HG03442 (cell line): ENCODE data around the gene NUP35.

Experiments
- ATAC-seq: cut with Tn5 transposase; IDR thresholded peaks from one replicate; pipeline ENCODE4 v1.9.1; 2021; ENCODE audit warnings: mild to moderate bottlenecking, moderate library complexity; ENCODE audit not compliant: unreplicated experiment

Gene NUP35, protein sequence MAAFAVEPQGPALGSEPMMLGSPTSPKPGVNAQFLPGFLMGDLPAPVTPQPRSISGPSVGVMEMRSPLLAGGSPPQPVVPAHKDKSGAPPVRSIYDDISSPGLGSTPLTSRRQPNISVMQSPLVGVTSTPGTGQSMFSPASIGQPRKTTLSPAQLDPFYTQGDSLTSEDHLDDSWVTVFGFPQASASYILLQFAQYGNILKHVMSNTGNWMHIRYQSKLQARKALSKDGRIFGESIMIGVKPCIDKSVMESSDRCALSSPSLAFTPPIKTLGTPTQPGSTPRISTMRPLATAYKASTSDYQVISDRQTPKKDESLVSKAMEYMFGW

DNA sequence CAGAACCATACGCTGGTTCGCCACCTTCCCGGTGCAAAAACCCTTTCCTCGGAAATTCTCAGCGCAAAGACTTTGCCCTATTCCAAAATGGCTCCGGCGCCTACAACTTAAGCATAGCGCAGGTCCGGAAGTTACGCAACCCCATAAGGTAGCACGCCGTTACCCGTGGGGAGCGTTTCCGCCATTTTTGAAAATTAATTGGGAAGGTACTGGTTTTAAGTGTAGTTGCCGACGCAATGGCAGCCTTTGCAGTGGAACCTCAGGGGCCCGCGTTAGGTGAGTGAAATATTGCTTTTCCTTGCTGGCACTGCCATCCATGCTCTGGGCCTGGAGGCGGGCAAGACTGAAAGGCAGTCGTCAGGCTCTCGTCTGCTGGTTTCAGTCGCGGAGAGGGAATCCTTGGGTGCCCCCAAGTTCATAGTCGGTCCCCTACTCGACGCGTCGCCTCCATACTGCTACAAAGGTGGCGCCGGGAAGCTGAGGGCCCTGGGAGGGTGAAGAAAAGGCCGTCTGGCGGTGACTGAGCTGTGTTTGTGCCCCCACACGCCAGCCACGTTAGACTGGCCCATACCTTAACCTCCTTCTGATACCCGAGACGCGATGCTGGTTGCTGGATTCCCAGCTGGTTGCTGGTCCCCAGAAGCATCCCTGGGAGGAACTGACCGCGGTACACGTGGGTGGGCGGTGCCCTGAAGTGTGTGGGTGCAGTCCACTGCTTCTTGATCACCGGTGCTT, at the start of gene NUP35:
Gene NUP35 (plus strand): TSS at position 222 of the 735 bp plus-strand sequence. CDS start 15 bp downstream, at position 237.
- ATAC-seq, result peak; percentile 84

DNA sequence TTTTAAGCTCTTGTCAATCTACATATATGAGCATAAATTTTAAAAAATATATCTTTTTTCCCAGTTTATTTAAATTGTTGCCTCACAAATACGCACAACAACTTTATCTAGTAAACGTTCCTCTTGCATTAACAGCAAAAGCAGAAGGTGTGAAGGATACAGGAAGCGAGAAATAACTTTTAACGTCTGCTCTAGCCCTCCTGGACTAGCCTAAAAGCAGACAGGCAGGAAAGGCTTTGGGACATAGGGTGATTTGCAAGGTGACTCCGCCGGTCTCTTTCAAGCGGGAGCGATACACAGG, 46.1 kb upstream of the NUP35 start:
- no peak for ATAC-seq

DNA sequence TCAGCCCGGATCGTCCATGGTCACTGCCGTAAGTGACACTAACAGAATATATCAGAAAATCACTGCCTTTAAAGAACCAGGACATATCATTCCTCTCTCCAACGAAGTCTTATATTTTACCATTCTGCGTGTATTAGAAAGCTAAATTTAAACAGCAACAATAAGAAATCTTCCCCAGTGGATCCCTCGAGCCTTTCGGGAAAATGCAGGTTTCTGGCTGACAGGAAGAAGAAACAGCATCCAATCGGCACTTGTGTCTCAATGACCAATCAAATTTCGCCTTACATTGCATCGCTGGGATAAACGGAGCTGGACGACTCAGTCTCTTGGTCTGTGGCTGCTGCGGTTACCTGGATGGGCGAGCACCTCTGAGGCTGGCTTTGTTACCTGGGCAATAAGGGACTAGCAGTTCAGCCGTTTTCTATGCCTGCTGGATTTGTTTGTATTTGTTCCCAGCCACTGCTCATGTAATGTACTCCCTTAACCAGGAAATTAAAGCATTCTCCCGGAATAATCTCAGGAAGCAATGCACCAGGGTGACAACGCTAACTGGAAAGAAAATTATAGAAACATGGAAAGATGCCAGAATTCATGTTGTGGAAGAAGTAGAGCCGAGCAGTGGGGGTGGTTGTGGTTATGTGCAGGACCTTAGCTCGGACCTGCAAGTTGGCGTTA, 45.6 kb upstream of the NUP35 start, which contains the start of gene DUSP19:
Gene DUSP19 (plus strand): TSS at position 284 of the 675 bp plus-strand sequence. CDS start 187 bp downstream, at position 471.
- ATAC-seq, result peak; percentile 92

DNA sequence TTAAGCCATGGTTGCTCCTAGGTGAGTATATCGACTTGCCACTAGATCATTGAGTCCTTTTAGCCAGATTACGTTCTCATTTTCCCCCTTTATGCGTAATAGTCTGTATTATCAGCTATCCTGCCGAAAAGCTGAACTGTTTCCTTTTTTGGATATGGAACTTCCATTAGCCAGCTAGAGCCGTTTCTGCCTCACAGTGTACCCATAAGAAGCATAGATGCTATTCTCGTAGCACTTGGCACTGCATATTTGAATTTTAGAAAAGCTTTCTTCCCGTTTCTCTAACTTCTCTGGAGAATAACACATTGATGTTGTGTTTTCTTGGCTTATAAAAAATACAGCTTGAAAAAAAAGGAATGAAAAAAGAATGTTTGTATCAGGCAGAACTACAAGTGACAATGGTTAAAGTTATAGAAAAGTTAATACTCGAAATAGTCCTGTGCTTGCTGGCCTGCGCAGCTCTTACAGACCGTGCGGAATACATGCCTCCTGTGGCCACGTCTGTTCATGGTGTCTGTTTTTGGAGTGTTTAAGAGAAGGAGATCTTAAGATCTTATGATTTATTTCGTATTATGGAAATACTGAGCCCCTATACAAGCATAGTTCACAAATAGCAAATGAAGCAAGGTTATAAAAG, 45.0 kb upstream of the NUP35 start:
- no peak for ATAC-seq

DNA sequence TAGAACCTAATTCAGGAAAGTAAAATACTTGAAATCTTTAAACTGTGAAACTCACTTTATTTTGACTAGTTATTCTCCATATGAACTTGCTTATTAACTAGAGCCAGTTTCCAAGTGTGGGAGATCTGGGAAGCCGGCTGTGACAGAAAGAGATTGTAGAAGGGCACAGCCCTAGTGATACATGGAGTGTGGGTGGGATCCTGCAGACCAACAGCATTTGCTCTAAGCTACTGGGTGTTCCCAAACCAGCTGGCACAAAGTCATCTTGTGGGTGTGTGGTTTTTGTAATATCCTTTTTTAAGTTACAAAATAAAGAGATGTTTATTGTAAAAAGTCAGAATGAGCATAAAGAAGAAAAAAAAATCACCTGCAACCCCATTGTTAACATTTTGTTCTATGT, 42.3 kb upstream of the NUP35 start:
- no peak for ATAC-seq

DNA sequence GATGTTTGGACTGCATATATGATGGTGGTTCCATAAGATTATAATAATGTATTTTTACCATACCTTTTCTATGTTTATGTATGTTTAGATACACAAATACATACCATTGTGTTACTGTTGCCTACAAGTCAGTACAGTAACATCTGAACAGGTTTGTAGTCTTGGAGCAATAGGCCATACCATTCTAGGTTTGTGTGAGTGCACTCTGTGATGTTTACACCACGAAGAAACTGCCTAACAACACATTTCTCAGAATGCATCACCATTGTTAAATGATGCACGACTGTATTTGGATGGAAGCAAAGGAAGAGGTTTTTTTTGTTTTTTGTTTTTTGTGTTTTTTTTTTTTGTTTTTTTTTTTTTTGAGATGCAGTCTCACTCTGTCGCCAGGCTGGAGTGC, 36.2 kb upstream of the NUP35 start:
- ATAC-seq, result no peak

DNA sequence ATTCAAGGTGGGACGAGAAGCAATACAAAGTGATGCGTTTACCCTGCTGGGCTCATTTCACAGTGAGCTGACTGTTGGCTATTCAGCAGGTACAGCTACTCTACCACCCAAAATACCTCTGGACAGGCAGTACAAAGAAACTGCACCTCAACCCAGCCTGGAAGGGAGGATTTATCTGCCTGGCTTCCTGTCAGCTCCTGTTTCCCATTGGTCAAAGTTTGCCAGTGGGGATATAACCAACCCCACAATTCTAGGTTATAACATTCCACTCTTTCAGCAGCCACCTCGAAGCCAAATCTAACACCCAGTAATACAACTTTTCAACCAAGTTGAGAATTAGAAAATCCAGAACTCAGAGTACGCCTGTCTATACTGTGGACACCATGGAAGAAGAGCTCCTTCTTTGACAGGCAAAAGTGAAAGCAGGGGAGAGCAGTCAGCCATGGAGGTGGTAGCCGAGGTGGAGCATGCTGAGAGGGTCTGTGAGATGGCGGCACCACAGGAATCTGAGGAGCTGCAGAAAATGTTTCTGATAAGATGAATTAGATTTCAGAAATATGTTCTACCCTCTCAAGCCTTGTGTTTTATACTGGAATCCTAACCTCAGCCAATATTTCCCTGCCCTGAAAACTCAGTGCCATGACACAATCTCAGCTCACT, 34.9 kb upstream of the NUP35 start:
- ATAC-seq, result peak; percentile 58

DNA sequence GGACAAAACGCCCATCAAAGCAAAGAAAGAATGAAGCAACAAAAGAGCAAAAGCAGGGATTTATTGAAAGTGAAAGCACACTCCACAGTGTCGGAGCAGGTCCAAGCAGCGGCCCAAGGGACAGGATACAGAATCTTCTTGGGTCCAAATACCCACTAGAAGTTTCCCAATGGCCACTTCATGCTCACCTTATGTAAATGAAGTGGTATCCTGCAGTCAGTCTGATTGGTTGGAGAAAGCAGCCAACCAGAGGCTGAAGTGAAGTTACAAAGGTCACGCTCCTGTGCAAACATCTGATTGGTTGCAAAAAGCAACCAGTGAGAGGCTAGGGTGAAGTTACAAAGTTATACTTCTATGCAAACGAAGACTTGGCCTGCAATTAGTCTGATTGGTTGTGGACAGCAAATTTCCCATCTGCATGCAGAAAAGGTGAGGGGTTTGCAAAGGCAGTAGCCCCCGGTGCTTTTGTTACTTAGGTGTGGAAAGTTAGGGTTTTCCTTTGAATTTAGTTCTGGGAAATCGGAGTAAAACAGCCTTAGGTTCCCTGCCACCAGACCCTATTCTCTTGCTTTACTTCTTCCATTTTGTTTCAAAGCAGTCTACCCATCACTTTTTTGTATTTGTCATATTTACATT, 32.8 kb upstream of the NUP35 start:
- no peak for ATAC-seq

DNA sequence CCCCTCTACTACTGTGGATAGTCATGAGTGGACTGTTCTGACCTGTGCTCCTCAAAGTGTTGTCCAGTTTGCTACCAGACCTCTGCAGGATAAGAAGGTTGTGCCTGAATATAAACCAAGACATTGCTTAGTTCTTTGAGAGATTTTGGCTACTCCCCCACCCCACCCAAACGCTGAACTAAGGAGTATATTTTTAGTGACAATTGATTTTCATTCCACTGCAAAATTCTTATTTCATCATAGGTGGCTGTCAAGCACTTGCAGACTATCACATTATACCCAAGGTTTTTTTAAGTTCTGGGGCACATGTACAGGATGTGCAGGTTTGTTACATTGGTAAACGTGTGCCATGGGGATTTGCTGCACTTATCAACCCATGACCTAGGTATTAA, 32.3 kb upstream of the NUP35 start:
- no peak for ATAC-seq

DNA sequence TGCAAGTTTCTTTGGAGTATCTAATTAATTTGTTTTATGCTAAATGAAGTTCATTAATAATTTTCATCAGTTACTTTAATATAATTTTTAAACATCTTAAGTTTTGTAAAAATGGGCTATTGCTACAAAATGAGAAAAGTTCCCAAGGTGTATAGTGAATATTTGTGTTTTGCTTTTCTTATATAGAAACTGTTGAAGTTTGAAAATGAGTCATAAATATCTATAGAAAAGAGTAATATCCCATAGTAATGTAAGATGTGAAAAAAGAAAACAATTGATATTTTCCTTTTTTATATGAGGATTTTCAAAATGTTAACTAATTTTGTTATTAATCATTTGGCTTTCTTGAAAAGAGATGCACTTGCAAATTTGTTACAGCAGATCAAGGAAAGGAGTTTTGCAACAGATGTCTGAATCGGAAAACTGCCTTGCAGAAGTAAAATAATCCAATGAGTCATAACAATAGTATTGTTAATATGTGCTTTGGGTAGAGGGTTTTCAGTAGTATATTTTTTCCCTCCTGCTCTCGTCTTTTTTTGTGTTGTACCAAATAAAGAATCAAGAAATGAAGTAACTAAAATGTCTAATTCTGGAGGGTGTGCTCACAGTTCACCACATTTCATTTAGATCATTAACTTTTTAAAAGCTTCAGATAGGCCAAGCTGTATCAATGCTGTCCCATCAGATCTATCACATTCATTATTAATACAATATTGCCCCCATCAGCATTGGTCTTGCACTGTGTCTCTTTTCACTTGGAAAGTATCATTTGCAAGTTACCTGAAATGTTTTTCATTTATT, 30.2 kb upstream of the NUP35 start:
- peak; percentile 80 for ATAC-seq

DNA sequence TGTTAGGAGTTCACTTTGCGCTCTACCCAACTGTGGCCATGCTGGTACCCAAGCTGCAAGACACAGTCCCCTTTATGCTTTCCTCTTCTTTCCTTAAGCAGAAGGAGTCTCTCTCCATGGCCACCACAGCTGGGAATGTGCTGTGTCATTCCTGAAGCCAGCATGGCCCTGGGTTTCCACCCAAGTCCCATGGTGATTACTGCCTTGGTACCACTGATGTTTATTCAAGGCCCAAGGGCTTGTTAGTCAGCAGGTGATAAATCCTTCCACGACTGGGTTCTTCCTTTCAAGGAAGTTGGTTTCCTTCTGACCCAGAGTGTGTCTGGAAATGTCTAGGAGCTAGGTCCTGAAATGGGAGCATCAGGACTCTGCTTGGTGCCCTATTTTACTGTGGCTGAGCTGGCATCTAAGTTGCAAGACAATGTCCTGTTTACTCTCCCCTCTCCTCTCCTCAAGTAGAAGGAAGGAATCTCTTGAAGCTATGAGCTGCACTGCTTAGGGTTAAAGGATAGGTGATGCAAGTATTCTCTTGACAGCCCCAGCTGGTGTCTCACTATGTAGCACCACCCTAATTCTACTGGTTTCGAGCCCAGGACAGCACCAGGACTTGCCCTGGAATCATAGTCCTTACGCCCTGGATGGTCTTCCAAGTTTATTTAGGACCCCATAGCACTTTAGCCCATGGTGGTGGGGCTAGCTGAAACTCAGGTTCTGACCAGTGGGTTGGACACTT, 18.7 kb upstream of the NUP35 start:
- no peak for ATAC-seq

DNA sequence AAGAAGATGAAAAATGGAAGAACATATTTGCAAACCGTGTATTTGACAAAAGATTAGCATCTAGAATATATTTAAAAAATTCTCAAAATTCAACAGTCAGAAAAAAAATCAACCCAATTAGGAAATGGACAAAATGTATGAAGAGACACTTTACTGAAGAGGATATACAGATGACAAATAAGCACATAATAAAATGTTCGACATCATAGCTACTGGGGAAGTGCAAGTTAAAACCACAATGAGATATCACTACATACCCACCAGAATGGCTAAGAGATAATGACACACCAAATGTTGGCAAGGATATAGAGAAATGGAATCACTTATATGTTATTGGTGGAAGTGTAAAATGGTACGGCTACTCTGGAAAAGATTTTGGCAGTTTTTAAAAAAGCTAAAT, 11.7 kb upstream of the NUP35 start:
- no peak for ATAC-seq

DNA sequence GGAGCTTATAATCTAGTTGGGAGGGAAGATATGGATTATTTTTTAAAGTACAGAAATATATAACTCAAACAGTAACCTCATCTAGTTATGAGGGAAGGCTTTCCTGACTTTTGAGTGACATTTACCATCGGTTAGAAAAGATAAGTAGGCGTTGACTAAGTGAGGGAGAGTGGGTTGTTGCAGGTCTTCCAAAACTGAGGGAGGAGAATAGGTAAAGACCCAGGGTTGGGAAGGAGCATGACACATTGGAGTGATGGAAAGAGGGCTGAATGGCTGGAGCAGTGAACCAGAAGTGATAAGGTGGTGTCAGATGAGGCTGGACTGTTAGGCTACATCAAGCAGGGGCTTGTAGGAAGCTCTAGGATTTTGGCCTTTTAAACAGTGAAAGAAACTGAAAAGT, 10.6 kb upstream of the NUP35 start:
- no peak for ATAC-seq

DNA sequence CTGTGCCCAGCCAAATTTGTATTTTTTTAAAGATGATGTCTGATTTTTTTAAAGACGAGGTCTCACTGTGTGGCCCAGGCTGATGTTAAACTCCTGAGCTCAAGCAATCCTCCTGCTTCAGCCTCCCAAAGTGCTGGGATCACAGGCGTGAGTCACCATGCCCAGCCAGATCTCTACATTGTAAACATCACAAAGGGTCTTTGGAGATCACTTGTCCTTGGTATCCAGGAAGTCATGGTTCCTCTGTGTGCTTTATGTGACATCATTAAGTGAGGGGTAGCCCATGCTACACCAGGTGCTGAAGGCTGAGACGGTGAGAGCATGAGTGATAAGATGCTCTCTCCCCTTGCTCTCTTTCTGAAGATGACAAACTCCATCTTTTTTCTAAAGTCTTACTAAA, 7.0 kb upstream of the NUP35 start:
- ATAC-seq, result no peak

DNA sequence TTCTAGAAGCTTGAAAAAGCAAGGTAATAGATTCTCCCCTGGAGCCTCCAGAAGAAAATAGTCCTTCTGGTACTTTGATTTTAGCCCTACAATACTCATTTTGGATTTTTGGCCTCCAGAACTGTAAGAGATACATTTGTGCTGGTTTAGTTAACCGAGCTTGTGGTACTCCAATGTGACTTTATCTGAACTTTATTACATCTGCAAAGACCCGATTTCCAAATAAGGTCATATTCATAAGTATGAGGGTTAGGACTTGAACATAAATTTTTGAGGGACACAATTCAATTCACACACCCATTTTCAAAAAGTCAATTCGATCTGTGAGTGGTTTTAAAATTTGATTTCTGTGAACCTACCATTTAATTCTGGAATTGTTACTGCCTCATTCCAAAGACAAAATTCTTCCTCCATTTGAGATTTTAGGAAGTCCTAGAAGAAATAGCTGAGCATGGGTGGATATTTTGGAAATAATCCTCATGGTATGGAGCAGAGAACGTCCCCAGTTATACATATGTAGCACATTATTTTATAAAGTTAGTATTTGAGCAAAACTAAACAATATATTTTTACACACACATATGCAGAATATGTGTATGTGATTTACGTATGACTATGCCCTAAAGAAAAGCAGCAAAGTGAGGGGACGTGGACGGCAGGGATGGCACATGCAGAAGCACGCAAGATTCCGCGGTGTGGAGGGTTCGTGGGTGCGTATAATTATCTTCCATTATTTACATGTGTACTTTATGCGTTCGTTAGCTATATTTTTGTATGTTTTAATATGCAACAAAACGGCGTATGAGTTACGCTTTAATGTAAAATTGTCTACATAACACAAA, 905 bp upstream of the NUP35 start:
- no peak for ATAC-seq

DNA sequence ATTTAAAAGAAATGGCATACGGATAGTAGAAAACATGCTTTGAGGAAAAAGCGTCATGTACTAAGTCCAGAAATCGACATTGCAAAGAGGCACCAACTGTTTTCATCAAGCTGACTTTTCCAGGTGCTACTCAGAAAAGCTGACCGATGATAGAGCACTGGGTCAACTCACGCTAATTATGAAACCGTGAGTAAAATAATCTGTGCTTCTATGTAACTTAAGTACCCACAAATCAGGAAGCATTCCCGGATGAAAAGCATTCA, 353 bp upstream of the NUP35 start:
- peak; percentile 29 for ATAC-seq

DNA sequence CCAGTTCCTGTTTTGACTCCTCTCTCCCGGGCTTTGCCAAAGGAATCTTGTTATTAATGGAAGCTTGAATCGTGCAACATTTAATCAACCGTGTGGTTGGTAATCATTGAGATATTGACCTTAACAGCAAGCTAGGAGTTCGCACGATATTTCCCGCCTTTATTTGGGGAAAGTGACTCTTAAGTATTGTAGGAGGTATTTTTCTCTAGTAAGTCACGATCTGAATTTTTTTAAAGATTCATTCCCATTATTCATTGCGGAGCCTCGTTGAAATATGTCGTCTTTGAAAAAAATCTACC, 663 bp downstream of the NUP35 start:
- no peak for ATAC-seq

DNA sequence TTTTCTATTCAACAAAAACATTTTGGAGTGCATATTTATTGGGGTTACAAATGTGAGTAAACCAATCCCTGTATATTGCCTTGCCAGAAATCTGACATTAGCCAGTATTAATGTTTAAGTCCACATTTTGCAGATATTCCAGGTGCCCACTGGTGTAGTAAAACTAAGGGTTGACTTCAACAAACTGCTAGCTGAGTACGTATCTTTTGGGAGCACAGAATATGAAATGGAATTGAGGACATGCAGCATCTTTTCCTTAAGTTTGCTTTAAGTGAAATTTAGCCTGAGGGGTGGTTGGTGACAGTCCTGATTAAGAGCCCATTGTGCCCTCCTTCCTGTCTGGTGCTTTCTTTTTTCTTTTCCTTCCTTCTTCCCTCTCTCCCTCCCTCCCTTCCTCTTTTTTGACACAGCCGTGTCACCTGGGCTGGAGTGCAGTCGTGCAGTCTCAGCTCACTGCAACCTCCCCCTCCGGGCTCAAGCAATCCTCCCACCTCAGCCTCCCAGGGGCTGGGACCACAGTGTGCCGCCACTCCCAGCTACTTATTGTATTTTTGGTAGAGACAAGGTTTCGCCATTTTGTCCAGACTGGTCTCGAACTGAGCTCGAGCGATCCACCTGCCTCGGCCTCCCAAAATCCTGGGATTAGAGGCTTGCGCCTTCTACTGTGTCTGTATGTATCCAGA, 1.6 kb downstream of the NUP35 start:
- ATAC-seq, result no peak
